Liver (tissue), 3 donors: Measurements from ENCODE around the gene CDR2.

Experiments used
- ATF3 ChIP-seq: IDR thresholded peaks from 2 replicates; pipeline ENCODE4 v1.6.1; 2016; ENCODE audit warnings: antibody characterized with exemption
- FOXA1 ChIP-seq: IDR thresholded peaks from 2 replicates; pipeline ENCODE4 v1.6.1; 2016; ENCODE audit warnings: antibody characterized with exemption
- JUND ChIP-seq, 2 donors: IDR thresholded peaks; 2 replicates each; pipeline ENCODE4 v1.6.1; 2016; ENCODE audit warnings: antibody characterized with exemption in 2 of 2
- REST ChIP-seq: IDR thresholded peaks from 2 replicates; pipeline ENCODE4 v1.6.1; 2016; ENCODE audit warnings: antibody characterized with exemption, mild to moderate bottlenecking
- YY1 ChIP-seq: IDR thresholded peaks from 2 replicates; pipeline ENCODE4 v1.6.1; 2016; ENCODE audit warnings: antibody characterized with exemption, mild to moderate bottlenecking
- TF ChIP-seq, protein P1 (sequence below): fragments of 150-350 bp; IDR thresholded peaks from 2 replicates; pipeline ENCODE4 v1.5.1; 2017; ENCODE audit warnings: improper control_type of control experiment, low read depth, low read length; ENCODE audit not compliant: missing input control
- TF ChIP-seq, protein P2 (sequence below): IDR thresholded peaks from 2 replicates; pipeline ENCODE4 v1.6.1; 2016; ENCODE audit warnings: antibody characterized with exemption
- donor health status: healthy.
- donor health status: healthy.

GRCh38 chr16:22369221-22369811 lies 5.1 kb downstream of the CDR2 start:
- peak; percentile 89 for TF ChIP-seq REST
- TF ChIP-seq, protein P1, sequence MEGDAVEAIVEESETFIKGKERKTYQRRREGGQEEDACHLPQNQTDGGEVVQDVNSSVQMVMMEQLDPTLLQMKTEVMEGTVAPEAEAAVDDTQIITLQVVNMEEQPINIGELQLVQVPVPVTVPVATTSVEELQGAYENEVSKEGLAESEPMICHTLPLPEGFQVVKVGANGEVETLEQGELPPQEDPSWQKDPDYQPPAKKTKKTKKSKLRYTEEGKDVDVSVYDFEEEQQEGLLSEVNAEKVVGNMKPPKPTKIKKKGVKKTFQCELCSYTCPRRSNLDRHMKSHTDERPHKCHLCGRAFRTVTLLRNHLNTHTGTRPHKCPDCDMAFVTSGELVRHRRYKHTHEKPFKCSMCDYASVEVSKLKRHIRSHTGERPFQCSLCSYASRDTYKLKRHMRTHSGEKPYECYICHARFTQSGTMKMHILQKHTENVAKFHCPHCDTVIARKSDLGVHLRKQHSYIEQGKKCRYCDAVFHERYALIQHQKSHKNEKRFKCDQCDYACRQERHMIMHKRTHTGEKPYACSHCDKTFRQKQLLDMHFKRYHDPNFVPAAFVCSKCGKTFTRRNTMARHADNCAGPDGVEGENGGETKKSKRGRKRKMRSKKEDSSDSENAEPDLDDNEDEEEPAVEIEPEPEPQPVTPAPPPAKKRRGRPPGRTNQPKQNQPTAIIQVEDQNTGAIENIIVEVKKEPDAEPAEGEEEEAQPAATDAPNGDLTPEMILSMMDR, result no peak
- TF ChIP-seq JUND (IDR thresholded peaks at IDR 0.05), result peak in 1 of 2 donors; percentile 52
- TF ChIP-seq FOXA1, result no peak
- TF ChIP-seq, protein P2, sequence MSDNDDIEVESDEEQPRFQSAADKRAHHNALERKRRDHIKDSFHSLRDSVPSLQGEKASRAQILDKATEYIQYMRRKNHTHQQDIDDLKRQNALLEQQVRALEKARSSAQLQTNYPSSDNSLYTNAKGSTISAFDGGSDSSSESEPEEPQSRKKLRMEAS, result no peak
- TF ChIP-seq YY1, result no peak
- TF ChIP-seq ATF3, result no peak
